ENCODE data around the gene ERCC8. TPM values are rescaled to one million over a fixed set of nuclear protein-coding genes. Genes with fewer than 3 reads are reported as not detected.
"Not testable (repeated sequence)": the region's sequence is repeated elsewhere in the genome, so short reads cannot be mapped to it uniquely, and the experiment has no call there.

Gene ERCC8
- polyA plus RNA-seq, 3 donors: 5.5 to 16.8 (median 10.6) TPM

- TF ChIP-seq CTCF (IDR thresholded peaks at IDR 0.05): no peak
- no peaks in the 10 kb centered on the region for H4K20me1 ChIP-seq (ENCODE audit: insufficient read depth, low read length)
- intact Hi-C loops (cut with micrococcal nuclease): no loop called here
- H3K27me3 ChIP-seq (ENCODE audit: control insufficient read depth in 2 of 2, insufficient read depth in 2 of 2, low read length in 2 of 2): no peaks in the 10 kb centered on the region
- H2AFZ ChIP-seq (ENCODE audit: insufficient read depth, low read depth, low read length, poor library complexity, severe bottlenecking): no peak overlapping the region
- H3K36me3 Mint-ChIP-seq: peaks cover 5 to 13% of the 10 kb centered on the region in 2 donors
- H3K36me3 ChIP-seq (replicated peaks in 1 of 2; ENCODE audit: control insufficient read depth in 1 of 2, insufficient read depth in 2 of 2, low read length in 2 of 2): no peaks in the 10 kb centered on the region
- H3K27ac ChIP-seq (ENCODE audit: low read depth in 1 of 2, low read length in 2 of 2): no peak overlapping the region
- H3K4me3 ChIP-seq (replicated peaks in 1 of 3; ENCODE audit: low read depth in 2 of 3, low read length in 3 of 3): no peak overlapping the region
- peaks cover 8 to 14% of the 10 kb centered on the region in 2 donors for H3K9me3 ChIP-seq (replicated peaks in 1 of 2; ENCODE audit: control insufficient read depth in 1 of 2, insufficient read depth in 1 of 2, low read length in 2 of 2)
- H3K9ac ChIP-seq (ENCODE audit: insufficient read depth, low read length, poor library complexity, severe bottlenecking): no peak overlapping the region
- no peaks in the 10 kb centered on the region for H3K79me2 ChIP-seq (ENCODE audit: insufficient read depth, low read length)
- peaks cover 0 to 2% (median 0%) of the 10 kb centered on the region in 3 donors for H3K27me3 Mint-ChIP-seq (ENCODE audit: low read depth in 3 of 3)
- H3K4me1 ChIP-seq (ENCODE audit: control insufficient read depth in 1 of 2, insufficient read depth in 2 of 2, low read length in 2 of 2): no peaks in the 10 kb centered on the region
- DNase-seq: no peak
- H3K4me3 Mint-ChIP-seq: no peak overlapping the region
- H3K9me3 Mint-ChIP-seq: peaks cover 6 to 22% (median 18%) of the 10 kb centered on the region in 7 donors
- H3K4me2 ChIP-seq (replicated peaks; ENCODE audit: extremely low read depth, low read length, poor library complexity, severe bottlenecking): no peak overlapping the region
- no peaks in the 10 kb centered on the region for H3K4me1 Mint-ChIP-seq
- no peak overlapping the region for H3K27ac Mint-ChIP-seq
Measured at GRCh38 chr5:60872892-60873291, 72.0 kb downstream of the ERCC8 start.

GRCh38 chr5:60870857-60871256, 74.0 kb downstream of the ERCC8 start:
- H3K79me2 ChIP-seq (ENCODE audit: insufficient read depth, low read length): no peaks in the 10 kb centered on the region
- intact Hi-C loops (cut with micrococcal nuclease): no loop called here
- WGBS (ENCODE audit: insufficient coverage): no CpG with 5 or more reads among the region's 3 CpGs
- H3K27ac ChIP-seq (ENCODE audit: low read depth in 1 of 2, low read length in 2 of 2): no peak overlapping the region
- no peaks in the 10 kb centered on the region for H3K27me3 ChIP-seq (ENCODE audit: control insufficient read depth in 2 of 2, insufficient read depth in 2 of 2, low read length in 2 of 2)
- DNase-seq: no peak
- Mint-ChIP-seq H3K27ac (no peak overlapping the region), H3K27me3 (ENCODE audit: low read depth in 3 of 3) (peaks cover 0 to 2% (median 0%) of the 10 kb centered on the region in 3 donors), H3K4me3 (no peak overlapping the region), H3K36me3 (peaks cover 5 to 13% of the 10 kb centered on the region in 2 donors), H3K4me1 (no peaks in the 10 kb centered on the region), H3K9me3 (peaks cover 6 to 31% (median 13%) of the 10 kb centered on the region in 7 donors)
- no peak overlapping the region for H2AFZ ChIP-seq (ENCODE audit: insufficient read depth, low read depth, low read length, poor library complexity, severe bottlenecking)
- H3K36me3 ChIP-seq (replicated peaks in 1 of 2; ENCODE audit: control insufficient read depth in 1 of 2, insufficient read depth in 2 of 2, low read length in 2 of 2): no peaks in the 10 kb centered on the region
- no peaks in the 10 kb centered on the region for H3K4me1 ChIP-seq (ENCODE audit: control insufficient read depth in 1 of 2, insufficient read depth in 2 of 2, low read length in 2 of 2)
- no peak overlapping the region for H3K9ac ChIP-seq (ENCODE audit: insufficient read depth, low read length, poor library complexity, severe bottlenecking)
- peaks cover 14 to 16% of the 10 kb centered on the region in 2 donors for H3K9me3 ChIP-seq (replicated peaks in 1 of 2; ENCODE audit: control insufficient read depth in 1 of 2, insufficient read depth in 1 of 2, low read length in 2 of 2)
- H4K20me1 ChIP-seq (ENCODE audit: insufficient read depth, low read length): no peaks in the 10 kb centered on the region
- H3K4me2 ChIP-seq (replicated peaks; ENCODE audit: extremely low read depth, low read length, poor library complexity, severe bottlenecking): no peak overlapping the region
- no peak overlapping the region for H3K4me3 ChIP-seq (replicated peaks in 1 of 3; ENCODE audit: low read depth in 2 of 3, low read length in 3 of 3)
- TF ChIP-seq CTCF (IDR thresholded peaks at IDR 0.05): no peak

GRCh38 chr5:60860572-60860971, 84.3 kb downstream of the ERCC8 start:
- H3K27ac Mint-ChIP-seq; H3K4me1 ChIP-seq (ENCODE audit: control insufficient read depth in 1 of 2, insufficient read depth in 2 of 2, low read length in 2 of 2); H3K27ac ChIP-seq (ENCODE audit: low read depth in 1 of 2, low read length in 2 of 2); DNase-seq; H3K36me3 Mint-ChIP-seq; H3K4me2 ChIP-seq (replicated peaks; ENCODE audit: extremely low read depth, low read length, poor library complexity, severe bottlenecking); H3K9ac ChIP-seq (ENCODE audit: insufficient read depth, low read length, poor library complexity, severe bottlenecking); H3K36me3 ChIP-seq (replicated peaks in 1 of 2; ENCODE audit: control insufficient read depth in 1 of 2, insufficient read depth in 2 of 2, low read length in 2 of 2); H3K4me3 ChIP-seq (replicated peaks in 1 of 3; ENCODE audit: low read depth in 2 of 3, low read length in 3 of 3); H3K4me1 Mint-ChIP-seq; intact Hi-C loops (cut with micrococcal nuclease); H3K4me3 Mint-ChIP-seq; H4K20me1 ChIP-seq (ENCODE audit: insufficient read depth, low read length); H3K9me3 ChIP-seq (replicated peaks in 1 of 2; ENCODE audit: control insufficient read depth in 1 of 2, insufficient read depth in 1 of 2, low read length in 2 of 2); H2AFZ ChIP-seq (ENCODE audit: insufficient read depth, low read depth, low read length, poor library complexity, severe bottlenecking); H3K27me3 ChIP-seq (ENCODE audit: control insufficient read depth in 2 of 2, insufficient read depth in 2 of 2, low read length in 2 of 2); H3K27me3 Mint-ChIP-seq (ENCODE audit: low read depth in 3 of 3); H3K79me2 ChIP-seq (ENCODE audit: insufficient read depth, low read length): not testable (repeated sequence)
- WGBS (ENCODE audit: insufficient coverage): 100% methylated on average over 3 of the region's 16 CpGs
- peaks cover 9 to 32% (median 17%) of the 10 kb centered on the region in 7 donors for H3K9me3 Mint-ChIP-seq

Data from CD14-positive monocyte (primary cell).